ENCODE measurements around the gene ZRANB2.

ZRANB2 gene

GRCh38 chr1:71028981-71029380 is 51.9 kb downstream of the ZRANB2 start:
- DNase-seq (ENCODE audit: low read depth in 2 of 2), result no peak

DNA sequence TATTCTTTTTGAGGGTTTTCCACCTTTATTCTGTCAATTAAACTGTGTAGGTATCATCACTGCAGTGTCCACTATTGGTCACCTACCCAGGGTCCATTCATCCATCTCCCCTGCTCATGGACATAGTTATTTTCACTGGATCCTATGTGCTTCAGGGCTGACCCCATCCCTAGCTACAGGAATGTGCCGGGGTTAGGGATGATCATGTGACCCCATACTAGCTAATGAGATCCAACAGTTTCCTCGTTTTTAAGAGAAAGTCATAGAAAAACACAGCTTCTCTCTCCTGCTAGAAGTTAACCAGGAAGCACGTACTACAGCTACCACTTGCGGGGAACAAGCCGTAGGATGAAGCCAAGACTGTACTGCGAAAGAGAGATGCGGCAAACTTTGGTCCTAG is 52.8 kb downstream of the ZRANB2 start:
- no peak for DNase-seq (ENCODE audit: low read depth in 2 of 2)

DNA sequence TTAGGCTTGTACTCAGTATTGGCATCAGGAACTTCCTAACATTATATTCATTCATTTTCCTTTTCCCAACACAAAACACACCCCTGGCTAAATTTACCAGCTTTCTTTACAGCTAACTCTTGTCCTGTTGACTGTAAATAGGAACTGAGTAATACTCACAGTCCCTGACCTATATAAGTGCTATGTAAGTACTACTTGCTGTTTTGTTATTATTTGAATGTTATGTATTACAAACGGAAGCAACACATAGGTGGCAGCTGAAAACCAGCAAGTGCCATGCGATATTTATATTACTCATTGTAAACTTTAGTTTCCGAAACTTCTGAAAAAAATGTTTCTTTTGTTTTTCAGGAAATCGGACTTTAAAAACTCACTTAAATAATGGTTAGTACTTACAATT is 54.7 kb downstream of the ZRANB2 start:
- DNase-seq (ENCODE audit: low read depth in 2 of 2), result no peak

DNA sequence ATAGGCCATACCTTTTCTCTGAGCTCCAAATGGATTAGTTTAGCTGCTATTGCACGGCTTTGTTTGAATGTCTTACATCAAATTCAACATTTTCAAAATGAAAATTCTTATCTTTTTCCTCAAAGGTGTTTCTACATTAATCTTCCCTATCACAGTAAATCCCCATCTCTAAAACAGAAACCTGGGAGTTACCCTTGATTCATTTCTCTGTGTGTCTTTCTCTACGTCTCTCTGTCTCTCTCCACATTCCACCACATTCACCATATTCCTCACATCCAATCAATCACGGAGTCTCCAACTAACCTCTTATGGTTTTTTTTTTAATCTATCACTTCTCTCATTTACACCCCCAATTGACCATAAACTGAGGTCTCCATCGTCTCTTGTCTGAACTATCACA is 57.3 kb downstream of the ZRANB2 start:
- DNase-seq (ENCODE audit: low read depth in 2 of 2), result no peak

- no peak for DNase-seq (ENCODE audit: low read depth in 2 of 2)
These were observed 61.4 kb downstream of the ZRANB2 start for GRCh38 chr1:71019233-71019969.

DNA sequence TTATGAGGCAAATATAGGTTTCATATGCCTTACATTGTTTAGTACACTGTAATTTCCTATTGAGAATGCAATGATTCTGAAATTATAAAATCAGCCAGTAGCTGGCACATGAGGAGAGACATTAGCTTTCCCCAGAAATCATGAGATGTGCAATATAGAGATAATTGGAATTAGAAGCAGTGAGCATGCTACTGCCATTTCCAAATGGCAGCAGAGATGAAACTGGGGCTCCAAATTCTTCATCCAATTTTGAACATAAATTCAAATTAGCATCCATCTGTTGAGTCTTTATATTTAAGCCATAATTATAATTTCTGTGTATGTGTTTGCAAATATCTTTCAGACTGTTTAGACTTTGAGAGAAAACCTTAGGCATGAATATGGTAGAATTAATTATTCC is 62.0 kb downstream of the ZRANB2 start:
- DNase-seq (ENCODE audit: low read depth in 2 of 2), result no peak

DNA sequence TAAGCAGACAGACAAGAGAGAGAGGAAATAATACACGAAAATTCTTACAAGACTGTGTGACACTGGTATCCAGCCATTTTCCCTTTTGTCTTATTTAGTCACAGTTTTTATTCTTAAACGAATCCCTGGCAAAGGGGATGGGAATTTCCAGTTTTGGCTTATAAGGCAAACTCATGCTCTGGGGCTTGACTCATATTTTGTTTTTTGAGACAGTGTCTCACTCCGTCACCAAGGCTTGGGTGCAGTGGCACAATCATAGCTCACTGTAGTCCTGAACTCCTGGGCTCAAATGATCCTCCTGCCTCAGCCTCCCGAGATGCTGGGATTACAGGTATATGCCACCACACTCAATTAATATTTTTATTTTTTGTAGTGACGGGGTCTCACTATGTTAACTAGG is 65.1 kb downstream of the ZRANB2 start:
- no peak for DNase-seq (ENCODE audit: low read depth in 2 of 2)

DNA sequence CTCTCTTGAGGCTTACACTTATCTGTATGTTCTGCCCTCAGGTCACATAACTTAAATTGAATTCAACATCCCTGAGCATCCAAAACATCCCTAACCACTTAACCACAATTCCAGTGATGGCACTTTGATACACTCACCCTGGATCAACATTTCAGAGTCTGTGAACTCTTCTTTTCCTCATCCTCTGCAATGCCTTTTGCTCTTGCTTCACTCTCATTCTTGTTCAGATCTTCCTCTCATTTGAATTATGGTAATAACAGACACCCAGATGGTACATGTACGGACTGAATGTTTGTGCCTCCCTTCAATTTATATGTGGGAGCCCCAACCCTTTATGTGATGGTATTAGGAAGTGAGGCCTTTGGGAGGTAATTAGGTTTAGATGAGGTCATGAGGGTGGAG is 66.7 kb downstream of the ZRANB2 start:
- no peak for DNase-seq (ENCODE audit: low read depth in 2 of 2)

All from stimulated activated CD8-positive, alpha-beta memory T cell treated with anti-CD3 and anti-CD28 coated beads, Interleukin-2, amount 100 ng/mL, for 1 hour (primary cell).